ENCODE measurements around the gene ERBB4. TPM values are rescaled to one million over a fixed set of nuclear protein-coding genes. Genes with fewer than 3 reads are reported as not detected.
"Not testable (repeated sequence)": the region's sequence is repeated elsewhere in the genome, so short reads cannot be mapped to it uniquely, and the experiment has no call there.

ERBB4 gene
- total RNA-seq, 4 donors from 2014 or later = 0.04 to 0.57 (median 0.35) TPM; not detected in 1

DNA sequence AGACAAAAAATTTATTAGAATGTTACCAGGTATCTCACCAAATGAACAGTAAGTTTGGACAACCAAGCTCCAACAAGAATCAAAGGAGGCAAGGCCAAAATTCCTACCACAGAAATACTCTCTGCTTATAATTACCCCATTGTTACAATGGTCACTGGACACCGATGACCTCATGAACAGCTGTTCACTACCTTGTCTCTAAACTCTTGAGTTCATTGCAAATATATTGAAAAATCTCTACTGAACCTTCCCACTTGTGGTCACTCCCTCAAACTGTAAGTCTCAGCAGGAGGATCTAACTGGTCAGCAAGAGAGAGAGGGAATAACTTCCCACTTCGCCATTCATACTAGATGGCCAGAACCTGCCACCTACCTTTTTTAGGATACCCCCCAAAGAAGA, 50.0 kb downstream of the ERBB4 start:
- Histone ChIP-seq H3K9me3 (no peaks in the 10 kb centered on the region), H3K4me1 (no peaks in the 10 kb centered on the region), H3K27me3 (no peaks in the 10 kb centered on the region), H3K4me3 (no peak overlapping the region), H3K27ac (no peak overlapping the region), H3K36me3 (no peaks in the 10 kb centered on the region)
- TF ChIP-seq CTCF (IDR thresholded peaks at IDR 0.05) = no peak
- TF ChIP-seq POLR2A (IDR thresholded peaks at IDR 0.05) = no peak
- no peak for DNase-seq
- intact Hi-C loops (cut with DNase I) = no loop called here
- WGBS, 2 donors = 58 to 86% methylated on average over 2 of the region's 2 CpGs

- 37 to 60% methylated on average over 4 of the region's 4 CpGs for WGBS, 2 donors
- DNase-seq = no peak
- Histone ChIP-seq H3K36me3 (no peaks in the 10 kb centered on the region), H3K4me1 (no peaks in the 10 kb centered on the region), H3K27ac (no peak overlapping the region), H3K4me3 (no peak overlapping the region), H3K27me3 (no peaks in the 10 kb centered on the region), H3K9me3 (no peaks in the 10 kb centered on the region)
- TF ChIP-seq POLR2A (IDR thresholded peaks at IDR 0.05) (no peak), CTCF (IDR thresholded peaks at IDR 0.05) (no peak)
- intact Hi-C loops (cut with DNase I) = no loop called here
These were observed 54.0 kb downstream of the ERBB4 start for GRCh38 chr2:212484563-212485080.

DNA sequence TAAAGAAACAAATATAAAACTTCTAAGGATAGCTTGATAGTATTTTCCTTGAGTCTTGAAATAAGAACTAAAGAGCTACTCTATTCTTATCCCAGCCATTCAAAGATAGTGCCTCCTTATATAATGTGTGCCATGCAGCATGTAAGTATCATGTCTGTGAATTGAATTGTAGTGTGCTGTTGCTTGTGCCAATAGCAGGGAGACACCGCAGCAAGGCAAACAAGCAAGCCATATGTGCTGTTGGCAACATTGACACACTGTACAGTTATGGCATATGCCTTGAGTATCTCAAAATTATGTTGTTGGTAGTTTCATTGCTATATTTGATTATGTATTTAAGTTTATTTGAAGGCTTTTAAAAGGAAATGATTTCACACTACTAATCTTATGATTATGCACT, 58.2 kb downstream of the ERBB4 start:
- H3K27me3 ChIP-seq = no peaks in the 10 kb centered on the region
- DNase-seq = no peak
- no peaks in the 10 kb centered on the region for H3K9me3 ChIP-seq
- no peak overlapping the region for H3K27ac ChIP-seq
- 82 to 85% methylated on average over 1 of the region's 1 CpG for WGBS, 2 donors
- TF ChIP-seq CTCF (IDR thresholded peaks at IDR 0.05) (no peak), POLR2A (IDR thresholded peaks at IDR 0.05) (no peak)
- intact Hi-C loops (cut with DNase I) = no loop called here
- no peaks in the 10 kb centered on the region for H3K4me1 ChIP-seq
- H3K4me3 ChIP-seq = no peak overlapping the region
- no peaks in the 10 kb centered on the region for H3K36me3 ChIP-seq

DNA sequence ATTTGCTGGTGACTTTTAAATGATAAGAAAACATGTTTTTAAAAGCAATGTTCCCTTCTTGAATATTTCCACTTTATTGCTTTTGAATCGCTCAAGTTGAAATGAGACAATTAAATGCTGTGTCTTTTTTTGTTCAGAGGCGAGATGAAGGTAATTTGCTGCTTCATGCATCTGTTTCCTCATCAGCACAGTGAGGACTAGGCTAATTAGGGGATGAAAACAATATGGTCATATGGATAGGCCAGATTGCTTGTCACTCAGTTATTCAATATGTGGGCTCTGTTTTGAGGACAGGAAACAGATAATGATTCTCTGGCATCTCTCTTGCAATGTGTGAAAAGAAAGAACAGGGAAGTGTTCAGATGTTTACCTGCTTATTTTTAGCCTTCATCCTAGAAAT, 61.0 kb downstream of the ERBB4 start:
- no peaks in the 10 kb centered on the region for H3K9me3 ChIP-seq
- intact Hi-C loops (cut with DNase I) = no loop called here
- H3K27ac ChIP-seq = no peak overlapping the region
- WGBS, 2 donors = 63 to 67% methylated on average over 2 of the region's 2 CpGs
- no peak for TF ChIP-seq POLR2A (IDR thresholded peaks at IDR 0.05)
- TF ChIP-seq CTCF (IDR thresholded peaks at IDR 0.05) = no peak
- no peaks in the 10 kb centered on the region for H3K27me3 ChIP-seq
- H3K4me3 ChIP-seq = no peak overlapping the region
- DNase-seq = no peak
- no peaks in the 10 kb centered on the region for H3K4me1 ChIP-seq
- H3K36me3 ChIP-seq = no peaks in the 10 kb centered on the region

GRCh38 chr2:212473211-212473610, 65.4 kb downstream of the ERBB4 start:
- no peak for DNase-seq
- H3K4me1 ChIP-seq = no peaks in the 10 kb centered on the region
- H3K36me3 ChIP-seq = no peaks in the 10 kb centered on the region
- H3K27me3 ChIP-seq = no peaks in the 10 kb centered on the region
- no peaks in the 10 kb centered on the region for H3K9me3 ChIP-seq
- TF ChIP-seq CTCF (IDR thresholded peaks at IDR 0.05) (no peak), POLR2A (IDR thresholded peaks at IDR 0.05) (no peak)
- H3K27ac ChIP-seq = no peak overlapping the region
- H3K4me3 ChIP-seq = no peak overlapping the region
- 42 to 72% methylated on average over 1 of the region's 1 CpG for WGBS, 2 donors
- intact Hi-C loops (cut with DNase I) = no loop called here

DNA sequence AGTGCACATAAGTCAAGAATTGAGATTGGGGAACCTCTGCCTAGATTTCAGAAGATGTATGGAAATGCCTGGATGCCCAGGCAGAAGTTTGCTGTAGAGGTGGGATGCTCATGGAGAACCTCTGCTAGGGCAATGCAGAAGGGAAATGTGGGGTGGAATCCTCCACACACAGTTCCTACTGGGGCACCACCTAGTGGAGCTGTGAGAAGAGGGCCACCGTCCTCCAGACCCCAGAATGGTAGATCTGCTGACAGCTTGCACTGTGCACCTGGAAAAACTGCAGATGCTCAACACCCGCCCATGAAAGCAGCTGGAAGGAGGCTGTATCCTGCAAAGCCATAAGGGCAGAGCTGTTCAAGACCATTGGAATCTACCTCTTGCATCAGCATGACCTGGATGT, 71.1 kb downstream of the ERBB4 start:
- 40% methylated on average over 2 of the region's 2 CpGs; no CpG with 5 or more reads in 1 of the 2 donors for WGBS, 2 donors
- DNase-seq; H3K36me3 ChIP-seq; H3K27me3 ChIP-seq; intact Hi-C loops (cut with DNase I); H3K4me1 ChIP-seq; H3K27ac ChIP-seq; H3K9me3 ChIP-seq; H3K4me3 ChIP-seq: not testable (repeated sequence)

Measured in esophagus squamous epithelium (tissue), 5 donors.